Liver (tissue), 9 donors: Measurements from ENCODE around the gene MARCHF9. TPM values are rescaled to one million over a fixed set of nuclear protein-coding genes. Genes with fewer than 3 reads are reported as not detected.

Experiments
- DNase-seq: peaks from one replicate; pipeline ENCODE4 v3.0.0-alpha.2; 2017; ENCODE audit warnings: low spot score
- H3K27ac ChIP-seq, 2 donors: one replicate each; pipeline ENCODE4 v1.7.0; 2013; ENCODE audit warnings: inconsistent platforms in 2 of 2, low read length in 2 of 2, control low read depth in 1 of 2, low read depth in 1 of 2, mild to moderate bottlenecking in 1 of 2
- H3K27me3 ChIP-seq, 4 donors: one replicate each; pipeline versions ENCODE4 v1.6.1 to v1.7.0; 2013; ENCODE audit warnings: low read length in 3 of 4, inconsistent platforms in 1 of 4, mild to moderate bottlenecking in 1 of 4, moderate library complexity in 1 of 4; ENCODE audit not compliant: control insufficient read depth in 4 of 4, insufficient read depth in 4 of 4
- H3K36me3 ChIP-seq, 4 donors: one replicate each; pipeline versions ENCODE4 v1.6.1 to v1.7.0; 2013; ENCODE audit warnings: low read length in 3 of 4, mild to moderate bottlenecking in 3 of 4, low read depth in 1 of 4, moderate library complexity in 1 of 4; ENCODE audit not compliant: control insufficient read depth in 4 of 4, insufficient read depth in 3 of 4
- H3K4me1 ChIP-seq, 4 donors: one replicate each; pipeline versions ENCODE4 v1.6.1 to v1.7.0; 2013; ENCODE audit warnings: low read length in 3 of 4, mild to moderate bottlenecking in 3 of 4, moderate library complexity in 1 of 4; ENCODE audit not compliant: control insufficient read depth in 4 of 4, insufficient read depth in 4 of 4
- H3K4me3 ChIP-seq, 3 donors: one replicate each; pipeline versions ENCODE4 v1.6.1 to v1.7.0; 2013; ENCODE audit warnings: low read length in 3 of 3, control low read depth in 1 of 3, low read depth in 1 of 3, mild to moderate bottlenecking in 1 of 3
- H3K9ac ChIP-seq, 2 donors: one replicate each; pipeline ENCODE4 v1.7.0; 2013; ENCODE audit warnings: low read length in 2 of 2, mild to moderate bottlenecking in 2 of 2, moderate library complexity in 2 of 2, control low read depth in 1 of 2, low read depth in 1 of 2
- H3K9me3 ChIP-seq, 4 donors: one replicate each; pipeline versions ENCODE4 v1.6.1 to v1.7.0; 2013; ENCODE audit warnings: low read length in 3 of 4; ENCODE audit not compliant: control insufficient read depth in 4 of 4
- ATF3 ChIP-seq: IDR thresholded peaks from 2 replicates; pipeline ENCODE4 v1.6.1; 2016; ENCODE audit warnings: antibody characterized with exemption
- CTCF ChIP-seq: fragments of 150-350 bp; IDR thresholded peaks from 2 replicates; pipeline ENCODE4 v1.5.1; 2017; ENCODE audit warnings: improper control_type of control experiment, low read depth, low read length; ENCODE audit not compliant: missing input control
- EGR1 ChIP-seq, 2 donors: IDR thresholded peaks; 2 replicates each; pipeline ENCODE4 v1.6.1; 2016 to 2018; ENCODE audit warnings: antibody characterized with exemption in 2 of 2, low read depth in 2 of 2
- FOXA1 ChIP-seq: IDR thresholded peaks from 2 replicates; pipeline ENCODE4 v1.6.1; 2016; ENCODE audit warnings: antibody characterized with exemption
- FOXA2 ChIP-seq: IDR thresholded peaks from 2 replicates; pipeline ENCODE4 v1.6.1; 2016; ENCODE audit warnings: antibody characterized with exemption
- GABPA ChIP-seq, 2 donors: IDR thresholded peaks in 1 of 2; conservative IDR thresholded peaks in 1 of 2; 2 replicates each; pipeline ENCODE4 v1.6.1; 2016; ENCODE audit warnings: antibody characterized with exemption in 2 of 2, mild to moderate bottlenecking in 1 of 2, moderate library complexity in 1 of 2
- HNF4A ChIP-seq, 2 donors: conservative IDR thresholded peaks; 2 replicates each; pipeline ENCODE4 v1.6.1; 2016; ENCODE audit warnings: antibody characterized with exemption in 2 of 2, mild to moderate bottlenecking in 2 of 2
- HNF4G ChIP-seq: IDR thresholded peaks from 2 replicates; pipeline ENCODE4 v1.6.1; 2016; ENCODE audit warnings: antibody characterized with exemption
- JUND ChIP-seq, 2 donors: IDR thresholded peaks; 2 replicates each; pipeline ENCODE4 v1.6.1; 2016; ENCODE audit warnings: antibody characterized with exemption in 2 of 2
- MAX ChIP-seq: IDR thresholded peaks from 2 replicates; pipeline ENCODE4 v1.6.1; 2016; ENCODE audit warnings: antibody characterized with exemption
- NR2F2 ChIP-seq: IDR thresholded peaks from 2 replicates; pipeline ENCODE4 v1.6.1; 2016; ENCODE audit warnings: antibody characterized with exemption
- RAD21 ChIP-seq, 2 donors: IDR thresholded peaks; 2 replicates each; pipeline ENCODE4 v1.6.1; 2016; ENCODE audit warnings: antibody characterized with exemption in 2 of 2, mild to moderate bottlenecking in 2 of 2
- REST ChIP-seq: IDR thresholded peaks from 2 replicates; pipeline ENCODE4 v1.6.1; 2016; ENCODE audit warnings: antibody characterized with exemption, mild to moderate bottlenecking
- RXRA ChIP-seq, 2 donors: IDR thresholded peaks; 2 replicates each; pipeline ENCODE4 v1.6.1; 2017 to 2018; ENCODE audit warnings: antibody characterized with exemption in 2 of 2, mild to moderate bottlenecking in 1 of 2
- SP1 ChIP-seq: IDR thresholded peaks from 2 replicates; pipeline ENCODE4 v1.6.1; 2018; ENCODE audit warnings: antibody characterized with exemption, mild to moderate bottlenecking
- TAF1 ChIP-seq: conservative IDR thresholded peaks from 2 replicates; pipeline ENCODE4 v1.6.1; 2016; ENCODE audit warnings: antibody characterized with exemption, mild to moderate bottlenecking
- YY1 ChIP-seq: IDR thresholded peaks from 2 replicates; pipeline ENCODE4 v1.6.1; 2016; ENCODE audit warnings: antibody characterized with exemption, mild to moderate bottlenecking
- ZBTB33 ChIP-seq: IDR thresholded peaks from 2 replicates; pipeline ENCODE4 v1.6.1; 2016; ENCODE audit warnings: antibody characterized with exemption
- WGBS: extraction: QIAGEN DNeasy Blood & Tissue Kit; methylation state at CpG from one replicate; pipeline ENCODE4 v1.1.7; 2013; 5-methylcytosine and 5-hydroxymethylcytosine counted together
- polyA plus RNA-seq, 2 donors: library from polyadenylated mRNA; stranded (reverse) in 1 of 2; unstranded in 1 of 2; fragments of 200-250 nt in 1 of 2; fragments of >200 nt in 1 of 2; fragmentation: Nextera tagmentation in 1 of 2; extraction: Ambion mirVana in 1 of 2; gene quantifications; one replicate each; pipeline versions ENCODE4 v1.2.1 to v1.2.3, GENCODE V29; 2013 to 2015
- total RNA-seq, 2 donors: library from RNA; depleted of rRNA; stranded (reverse); fragments of >200 nt; gene quantifications; one replicate each; pipeline ENCODE4 v1.2.3, GENCODE V29; 2014
- donor health status: healthy.
- donor health status: healthy.
- donor health status: healthy.
- donor health status: healthy.
- donor health status: healthy.

The MARCHF9 gene
- total and polyA plus RNA-seq, 4 donors: 1.1 to 3.0 (median 2.2) TPM

GRCh38 chr12:57712701-57713100, 42.2 kb upstream of the MARCHF9 start:
- no peak overlapping the region for H3K27ac ChIP-seq
- no peaks in the 10 kb centered on the region for H3K9me3 ChIP-seq
- H3K27me3 ChIP-seq: no peaks in the 10 kb centered on the region
- no peak for TF ChIP-seq ATF3
- TF ChIP-seq REST: no peak
- no peak for TF ChIP-seq TAF1
- TF ChIP-seq GABPA (IDR thresholded peaks at IDR 0.05 in 1 of 2, conservative IDR thresholded peaks at IDR 0.05 in 1 of 2): no peak
- TF ChIP-seq HNF4A (conservative IDR thresholded peaks at IDR 0.05): no peak
- TF ChIP-seq FOXA1: no peak
- TF ChIP-seq HNF4G: no peak
- no peak for TF ChIP-seq RXRA (IDR thresholded peaks at IDR 0.05)
- TF ChIP-seq SP1: no peak
- no peak for TF ChIP-seq MAX
- TF ChIP-seq RAD21 (IDR thresholded peaks at IDR 0.05): no peak
- TF ChIP-seq JUND (IDR thresholded peaks at IDR 0.05): no peak
- no peak for TF ChIP-seq EGR1 (IDR thresholded peaks at IDR 0.05; ENCODE audit: low read depth in 2 of 2)
- no peak for TF ChIP-seq YY1
- H3K4me1 ChIP-seq: no peaks in the 10 kb centered on the region
- H3K36me3 ChIP-seq: peaks cover 12 to 29% (median 21%) of the 10 kb centered on the region in 4 donors
- WGBS: 97% methylated on average over 3 of the region's 3 CpGs
- no peak overlapping the region for H3K4me3 ChIP-seq
- DNase-seq: no peak
- no peak overlapping the region for H3K9ac ChIP-seq

- no peaks in the 10 kb centered on the region for H3K27me3 ChIP-seq
- TF ChIP-seq FOXA2 (no peak), JUND (IDR thresholded peaks at IDR 0.05) (no peak), ZBTB33 (no peak), REST (no peak), MAX (no peak), RXRA (IDR thresholded peaks at IDR 0.05) (no peak), EGR1 (IDR thresholded peaks at IDR 0.05; ENCODE audit: low read depth in 2 of 2) (no peak), YY1 (no peak), CTCF (no peak), RAD21 (IDR thresholded peaks at IDR 0.05) (no peak), ATF3 (no peak), HNF4A (conservative IDR thresholded peaks at IDR 0.05) (no peak), TAF1 (no peak), NR2F2 (no peak), HNF4G (no peak), SP1 (no peak), FOXA1 (no peak)
- no peak overlapping the region for H3K27ac ChIP-seq
- DNase-seq: no peak
- H3K4me3 ChIP-seq: no peak overlapping the region
- no peaks in the 10 kb centered on the region for H3K9me3 ChIP-seq
- H3K9ac ChIP-seq: no peak overlapping the region
- no peaks in the 10 kb centered on the region for H3K4me1 ChIP-seq
- WGBS: 97% methylated on average over 5 of the region's 5 CpGs
- peaks cover 9 to 34% (median 27%) of the 10 kb centered on the region in 4 donors for H3K36me3 ChIP-seq
Observed at GRCh38 chr12:57713209-57713608, 41.7 kb upstream of the MARCHF9 start.
